ENCODE results near the gene MED25.

Gene MED25

GRCh38 chr19:49799271-49799797 lies 18.8 kb upstream of the MED25 start:
- DNase-seq (ENCODE audit: low read depth in 2 of 2), result no peak

DNA sequence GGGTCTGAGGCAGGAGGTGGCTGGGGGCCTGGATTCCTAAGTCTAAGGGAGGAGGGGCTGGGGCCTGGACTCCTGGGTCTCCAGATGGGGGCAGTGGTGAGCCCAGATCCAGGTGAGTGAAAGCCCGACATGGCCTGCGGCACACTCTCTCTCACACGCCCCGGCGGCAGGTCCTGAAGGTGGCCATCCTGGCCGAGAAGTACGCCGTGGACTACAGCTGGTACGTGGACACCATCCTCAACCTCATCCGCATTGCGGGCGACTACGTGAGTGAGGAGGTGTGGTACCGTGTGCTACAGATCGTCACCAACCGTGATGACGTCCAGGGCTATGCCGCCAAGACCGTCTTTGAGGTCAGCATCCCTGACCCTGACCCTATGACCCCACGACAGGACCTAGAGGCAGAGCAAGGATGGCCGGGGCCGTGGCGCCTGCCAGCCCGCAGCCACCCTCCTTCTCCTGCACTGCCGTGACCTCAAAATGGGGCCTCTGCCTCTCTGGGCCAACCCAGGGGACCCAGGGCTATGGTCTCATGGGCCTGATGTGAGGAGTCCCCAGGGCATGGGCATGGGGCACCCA lies 18.2 kb upstream of the MED25 start:
- DNase-seq (ENCODE audit: low read depth in 2 of 2), result no peak

GRCh38 chr19:49800771-49801170 lies 17.3 kb upstream of the MED25 start:
- DNase-seq (ENCODE audit: low read depth in 2 of 2), result no peak

- no peak for DNase-seq (ENCODE audit: low read depth in 2 of 2)
These were observed 16.6 kb upstream of the MED25 start for GRCh38 chr19:49801401-49801888.

- no peak for DNase-seq (ENCODE audit: low read depth in 2 of 2)
These were observed 16.0 kb upstream of the MED25 start for GRCh38 chr19:49801966-49802661.

DNA sequence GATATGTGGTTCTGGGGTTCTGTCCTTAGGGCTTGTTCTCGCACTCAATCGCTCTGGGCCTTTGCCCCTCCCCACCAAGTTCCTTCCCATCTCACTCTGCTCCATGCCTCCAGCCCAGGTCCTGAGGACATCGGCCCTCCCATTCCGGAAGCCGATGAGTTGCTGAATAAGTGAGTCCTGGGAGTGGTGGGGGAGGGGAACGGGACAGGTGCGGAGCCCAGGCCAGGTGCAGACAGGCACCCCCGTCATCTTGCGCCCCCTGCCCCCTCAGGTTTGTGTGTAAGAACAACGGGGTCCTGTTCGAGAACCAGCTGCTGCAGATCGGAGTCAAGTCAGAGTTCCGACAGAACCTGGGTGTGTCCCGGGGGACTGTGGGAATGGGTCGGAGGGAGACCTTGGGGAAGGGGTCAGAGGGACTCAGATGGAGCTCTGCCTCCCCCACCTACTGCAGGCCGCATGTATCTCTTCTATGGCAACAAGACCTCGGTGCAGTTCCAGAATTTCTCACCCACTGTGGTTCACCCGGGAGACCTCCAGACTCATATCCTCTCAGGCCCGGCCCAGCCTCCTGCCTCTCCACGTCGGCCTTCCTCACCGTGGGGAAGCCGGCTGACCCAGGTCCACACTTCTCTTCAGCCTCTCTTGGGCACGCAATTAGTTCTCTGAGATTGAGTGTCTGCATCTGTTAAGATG lies 15.1 kb upstream of the MED25 start:
- DNase-seq (ENCODE audit: low read depth in 2 of 2), result no peak

GRCh38 chr19:49803529-49803856 lies 14.6 kb upstream of the MED25 start:
- DNase-seq (ENCODE audit: low read depth in 2 of 2), result no peak

DNA sequence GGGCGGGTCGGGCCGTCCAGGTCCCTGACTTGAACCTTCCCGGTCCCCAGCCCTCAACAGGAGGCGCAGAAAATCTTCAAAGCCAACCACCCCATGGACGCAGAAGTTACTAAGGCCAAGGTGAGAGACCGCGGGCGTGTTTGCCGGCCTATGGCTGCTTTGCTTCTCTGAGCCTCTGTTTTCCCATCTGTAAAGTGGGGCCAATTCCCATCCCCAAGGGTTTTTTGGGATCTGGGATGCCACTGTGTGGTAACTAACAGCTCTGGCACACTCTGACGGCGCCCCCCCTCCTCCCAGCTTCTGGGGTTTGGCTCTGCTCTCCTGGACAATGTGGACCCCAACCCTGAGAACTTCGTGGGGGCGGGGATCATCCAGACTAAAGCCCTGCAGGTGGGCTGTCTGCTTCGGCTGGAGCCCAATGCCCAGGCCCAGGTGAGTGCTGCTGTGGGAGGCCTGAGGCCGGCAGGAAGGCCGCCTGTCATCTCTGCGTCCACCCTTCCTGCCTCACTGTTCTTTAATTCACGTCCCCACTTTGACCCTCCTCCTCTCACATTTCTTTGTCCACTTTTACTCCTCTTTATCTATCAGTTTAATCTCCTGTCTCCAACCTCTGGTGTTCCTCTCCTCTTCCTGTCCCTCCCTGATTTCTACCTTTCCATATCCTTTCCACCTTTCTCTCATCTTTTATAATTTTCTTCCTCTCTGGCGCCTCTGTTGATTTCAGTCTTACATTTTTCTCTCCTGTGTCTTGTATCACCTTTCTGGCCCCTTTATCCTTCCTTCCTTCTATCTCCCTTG lies 12.1 kb upstream of the MED25 start:
- no peak for DNase-seq (ENCODE audit: low read depth in 2 of 2)

DNA sequence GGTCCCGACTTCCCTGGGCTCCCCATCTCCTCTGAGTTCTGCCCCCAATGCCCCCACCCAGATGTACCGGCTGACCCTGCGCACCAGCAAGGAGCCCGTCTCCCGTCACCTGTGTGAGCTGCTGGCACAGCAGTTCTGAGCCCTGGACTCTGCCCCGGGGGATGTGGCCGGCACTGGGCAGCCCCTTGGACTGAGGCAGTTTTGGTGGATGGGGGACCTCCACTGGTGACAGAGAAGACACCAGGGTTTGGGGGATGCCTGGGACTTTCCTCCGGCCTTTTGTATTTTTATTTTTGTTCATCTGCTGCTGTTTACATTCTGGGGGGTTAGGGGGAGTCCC lies 11.5 kb upstream of the MED25 start:
- DNase-seq (ENCODE audit: low read depth in 2 of 2), result no peak

DNA sequence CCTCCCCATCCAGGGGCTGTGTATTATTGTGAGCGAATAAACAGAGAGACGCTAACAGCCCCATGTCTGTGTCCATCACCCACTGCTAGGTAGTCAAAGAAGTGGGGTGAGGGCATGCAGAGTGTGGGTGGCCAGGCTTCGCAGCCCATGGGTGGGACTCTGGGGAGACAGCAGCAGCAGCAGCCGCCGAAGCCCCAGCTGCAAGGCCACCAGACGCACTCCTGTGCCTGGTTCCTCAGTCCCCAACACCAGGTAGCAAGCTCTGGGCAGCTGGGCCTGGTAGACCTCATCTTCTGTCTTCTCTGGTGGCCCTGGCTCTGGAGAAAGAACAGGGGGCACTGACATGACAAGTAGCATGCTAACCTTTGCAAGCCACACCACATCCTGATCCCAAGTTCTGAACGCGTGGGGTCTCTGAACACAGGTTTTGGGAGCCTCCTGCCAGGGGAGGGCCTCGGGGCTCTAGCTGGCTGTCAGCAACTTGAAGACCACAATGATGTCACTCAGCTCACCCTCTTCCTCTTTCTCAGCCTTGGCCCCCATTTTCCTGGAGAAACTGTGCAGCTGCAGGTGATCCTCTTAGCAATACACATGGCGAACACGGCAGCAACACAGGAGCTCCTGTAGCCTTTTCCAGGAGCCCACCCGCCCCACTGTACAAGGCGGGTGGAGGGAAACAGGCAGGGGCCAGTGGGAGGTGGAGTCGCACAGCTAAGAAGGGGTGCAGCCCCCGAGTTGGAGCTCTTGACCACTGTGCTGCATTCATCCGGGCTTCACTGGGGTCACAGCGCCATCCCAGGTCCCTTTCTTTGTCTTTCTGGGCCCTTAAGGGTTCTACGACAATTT lies 10.8 kb upstream of the MED25 start:
- no peak for DNase-seq (ENCODE audit: low read depth in 2 of 2)

GRCh38 chr19:49807904-49808675 lies 10.0 kb upstream of the MED25 start:
- DNase-seq (ENCODE audit: low read depth in 2 of 2), result no peak

DNA sequence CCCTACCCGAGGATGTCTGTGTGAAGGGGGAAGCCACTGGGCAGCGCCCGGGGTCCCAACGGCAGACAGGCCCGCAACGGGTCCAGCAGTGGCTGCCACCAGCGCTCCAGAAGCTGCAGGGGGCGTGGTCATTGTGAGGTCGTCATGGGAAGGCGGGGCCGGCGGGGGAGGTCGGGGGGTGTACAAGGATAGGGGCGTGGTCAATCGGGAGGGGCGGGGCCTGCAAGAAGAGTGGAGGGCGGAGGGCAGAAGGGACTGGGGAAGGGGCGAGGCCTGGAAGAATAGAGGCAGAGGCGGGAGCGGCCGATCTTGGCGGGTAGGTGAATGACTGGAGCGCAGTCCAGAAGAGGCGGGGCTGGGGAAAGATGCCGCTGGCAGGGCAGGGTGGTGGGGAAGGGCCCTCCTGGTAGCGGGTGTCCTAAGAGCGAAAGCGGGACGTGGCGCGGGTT lies 9.4 kb upstream of the MED25 start:
- DNase-seq (ENCODE audit: low read depth in 2 of 2), result peak; percentile 61 to 73

DNA sequence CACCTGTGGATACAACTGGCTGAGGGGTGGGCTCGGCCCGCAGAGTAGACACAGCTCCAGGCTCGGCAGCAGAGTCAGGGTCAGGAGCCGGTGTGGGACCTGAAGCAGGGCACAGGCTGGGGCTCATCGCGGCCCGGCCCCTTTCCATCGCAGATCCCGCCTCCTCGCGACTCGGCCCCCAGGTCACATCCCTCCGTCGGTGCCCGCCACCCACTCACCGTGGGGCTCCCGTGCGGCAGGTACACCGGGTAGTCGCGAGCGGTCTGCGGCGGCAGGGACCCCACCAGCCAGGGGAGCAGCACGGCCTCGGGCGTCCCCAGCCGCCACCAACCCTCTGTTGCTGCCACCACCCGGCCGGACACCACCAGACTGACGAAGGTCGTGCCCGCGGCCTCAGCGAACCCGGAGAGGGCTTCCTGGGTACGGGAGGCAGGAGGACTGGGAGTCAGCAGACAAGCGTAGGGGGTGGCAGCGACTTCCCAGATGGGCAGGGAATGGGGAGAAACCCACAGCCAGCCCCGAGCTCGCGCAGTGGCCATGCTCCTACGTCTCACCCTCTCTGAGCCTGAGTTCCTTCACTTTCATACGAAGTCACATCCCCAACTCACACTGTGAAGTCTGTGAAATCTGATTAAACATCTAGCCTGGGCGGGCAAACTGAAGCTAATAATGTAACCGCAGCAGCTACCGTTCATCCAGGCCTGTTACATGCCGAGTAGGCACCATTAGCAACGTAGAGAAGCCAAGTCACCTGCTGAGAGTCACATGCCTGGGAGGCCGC lies 8.7 kb upstream of the MED25 start:
- DNase-seq (ENCODE audit: low read depth in 2 of 2), result no peak

DNA sequence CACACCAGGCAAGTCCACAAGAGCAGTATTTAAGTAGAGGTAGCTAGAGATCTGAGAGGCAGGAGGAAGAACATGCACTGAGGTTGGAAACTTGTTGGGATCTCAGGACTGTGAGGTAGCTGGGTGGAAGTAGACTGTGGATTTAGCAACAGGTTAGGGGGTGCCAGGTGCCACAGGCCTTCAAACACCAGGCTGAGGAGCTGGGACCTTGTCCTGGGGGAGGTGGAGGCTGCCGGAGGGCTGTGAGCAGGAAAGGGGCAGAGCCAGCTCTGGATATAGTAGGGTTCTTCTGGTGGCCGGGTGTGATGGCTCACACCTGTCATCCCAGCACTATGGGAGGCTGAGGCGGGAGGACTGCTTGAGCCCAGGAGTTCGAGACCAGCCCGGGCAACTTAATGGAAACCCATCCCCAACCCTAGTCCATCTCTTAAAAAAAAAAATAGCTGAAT lies 8.1 kb upstream of the MED25 start:
- DNase-seq (ENCODE audit: low read depth in 2 of 2), result no peak

GRCh38 chr19:49811328-49811727 lies 6.8 kb upstream of the MED25 start:
- no peak for DNase-seq (ENCODE audit: low read depth in 2 of 2)

GRCh38 chr19:49812452-49812996 lies 5.6 kb upstream of the MED25 start:
- no peak for DNase-seq (ENCODE audit: low read depth in 2 of 2)

DNA sequence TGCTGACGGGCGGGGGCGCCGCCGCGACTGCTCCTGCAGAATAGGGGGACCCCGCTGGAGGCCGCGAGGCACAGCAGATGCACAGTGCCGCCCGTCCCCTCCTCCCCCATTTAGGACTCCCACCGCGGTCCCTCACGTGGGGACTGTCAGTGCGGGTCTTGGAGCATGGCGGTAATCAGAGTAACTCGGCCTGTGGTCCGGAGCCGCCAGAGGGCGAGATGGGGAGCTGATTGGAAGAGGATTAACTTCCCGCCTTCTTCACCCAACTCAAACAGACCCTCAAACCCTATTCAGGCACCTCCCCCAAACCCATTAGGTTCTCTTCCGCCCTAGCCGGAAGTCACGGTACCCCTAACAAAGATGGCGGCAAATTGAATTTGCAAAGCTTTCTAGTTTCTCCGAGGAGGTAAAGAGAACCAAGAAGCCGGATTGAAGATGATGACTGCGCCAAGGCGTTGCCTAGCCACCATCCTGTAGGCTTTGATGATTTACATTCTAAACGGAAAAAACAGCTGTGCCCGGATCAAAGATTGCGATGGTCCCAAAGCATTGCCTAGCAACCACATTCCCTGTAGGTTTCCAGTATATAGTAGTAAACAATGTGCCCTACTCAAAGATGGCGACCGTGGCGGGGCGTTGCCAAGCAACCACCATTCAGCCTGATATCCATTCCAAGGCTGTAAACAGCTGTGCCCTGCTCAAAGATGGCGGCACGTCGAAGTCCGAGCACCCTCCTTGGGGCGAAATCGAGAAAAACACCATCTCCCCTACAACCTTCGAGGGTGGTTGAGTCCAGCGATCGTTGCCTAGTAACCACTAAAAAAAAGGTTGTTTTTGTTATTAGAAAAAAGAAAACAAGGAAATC lies 4.9 kb upstream of the MED25 start, which contains the start of gene FUZ:
FUZ (minus strand) TSS at position 296 of the 865 bp plus-strand sequence; CDS start at position 110, 186 bp downstream.
- DNase-seq (ENCODE audit: low read depth in 2 of 2), result peak; percentile 82 to 83

- DNase-seq (ENCODE audit: low read depth in 2 of 2), result no peak
These were observed 4.1 kb upstream of the MED25 start for GRCh38 chr19:49814010-49814409.

Data from stimulated activated CD8-positive, alpha-beta memory T cell treated with anti-CD3 and anti-CD28 coated beads, Interleukin-7, amount 100 ng/mL, for 1 hour (primary cell).